ENCODE results near the gene RIN1. TPM values are rescaled to one million over a fixed set of nuclear protein-coding genes. Genes with fewer than 3 reads are reported as not detected.

RIN1 gene
- polyA plus RNA-seq, 3 donors = 6.1 to 15.4 (median 7.6) TPM

- Histone ChIP-seq H3K9ac (ENCODE audit: insufficient read depth, low read length, poor library complexity, severe bottlenecking) (no peak overlapping the region), H3K27me3 (ENCODE audit: control insufficient read depth in 2 of 2, insufficient read depth in 2 of 2, low read length in 2 of 2) (peaks cover 24 to 49% of the 10 kb centered on the region in 2 donors), H3K4me2 (replicated peaks; ENCODE audit: extremely low read depth, low read length, poor library complexity, severe bottlenecking) (no peak overlapping the region), H4K20me1 (ENCODE audit: insufficient read depth, low read length) (no peaks in the 10 kb centered on the region), H3K9me3 (replicated peaks in 1 of 2; ENCODE audit: control insufficient read depth in 1 of 2, insufficient read depth in 1 of 2, low read length in 2 of 2) (peaks cover 0 to 11% of the 10 kb centered on the region in 2 donors), H3K4me3 (replicated peaks in 1 of 3; ENCODE audit: low read depth in 2 of 3, low read length in 3 of 3) (no peak overlapping the region), H3K36me3 (replicated peaks in 1 of 2; ENCODE audit: control insufficient read depth in 1 of 2, insufficient read depth in 2 of 2, low read length in 2 of 2) (no peaks in the 10 kb centered on the region), H3K4me1 (ENCODE audit: control insufficient read depth in 1 of 2, insufficient read depth in 2 of 2, low read length in 2 of 2) (peaks cover 17 to 22% of the 10 kb centered on the region in 2 donors), H2AFZ (ENCODE audit: insufficient read depth, low read depth, low read length, poor library complexity, severe bottlenecking) (no peak overlapping the region), H3K79me2 (ENCODE audit: insufficient read depth, low read length) (no peaks in the 10 kb centered on the region), H3K27ac (ENCODE audit: low read depth in 1 of 2, low read length in 2 of 2) (no peak overlapping the region)
- Mint-ChIP-seq H3K36me3 (peaks cover 4 to 7% of the 10 kb centered on the region in 2 donors), H3K27me3 (ENCODE audit: low read depth in 3 of 3) (peaks cover 39 to 60% (median 42%) of the 10 kb centered on the region in 3 donors), H3K9me3 (peaks cover 0 to 7% (median 4%) of the 10 kb centered on the region in 7 donors), H3K4me1 (peaks cover 17% of the 10 kb centered on the region), H3K27ac (no peak overlapping the region), H3K4me3 (peak overlapping the region in 1 of 2 donors; percentile 2)
- WGBS (ENCODE audit: insufficient coverage) = 79% methylated on average over 27 of the region's 30 CpGs
- DNase-seq = no peak
- TF ChIP-seq CTCF (IDR thresholded peaks at IDR 0.05) = no peak
- intact Hi-C loops (cut with micrococcal nuclease) = no loop called here
Measured at GRCh38 chr11:66293777-66294625, 42.2 kb downstream of the RIN1 start.

GRCh38 chr11:66293352-66293751 lies 42.9 kb downstream of the RIN1 start:
- no peak overlapping the region for H3K9ac ChIP-seq (ENCODE audit: insufficient read depth, low read length, poor library complexity, severe bottlenecking)

More at GRCh38 chr11:66293352-66293751, 42.9 kb downstream of the RIN1 start:
- Histone ChIP-seq H4K20me1 (ENCODE audit: insufficient read depth, low read length) (no peaks in the 10 kb centered on the region), H3K4me2 (replicated peaks; ENCODE audit: extremely low read depth, low read length, poor library complexity, severe bottlenecking) (no peak overlapping the region), H3K4me3 (replicated peaks in 1 of 3; ENCODE audit: low read depth in 2 of 3, low read length in 3 of 3) (no peak overlapping the region), H3K36me3 (replicated peaks in 1 of 2; ENCODE audit: control insufficient read depth in 1 of 2, insufficient read depth in 2 of 2, low read length in 2 of 2) (no peaks in the 10 kb centered on the region), H3K4me1 (ENCODE audit: control insufficient read depth in 1 of 2, insufficient read depth in 2 of 2, low read length in 2 of 2) (peaks cover 20 to 26% of the 10 kb centered on the region in 2 donors), H3K79me2 (ENCODE audit: insufficient read depth, low read length) (no peaks in the 10 kb centered on the region), H3K9me3 (replicated peaks in 1 of 2; ENCODE audit: control insufficient read depth in 1 of 2, insufficient read depth in 1 of 2, low read length in 2 of 2) (peaks cover 0 to 11% of the 10 kb centered on the region in 2 donors), H3K27ac (ENCODE audit: low read depth in 1 of 2, low read length in 2 of 2) (no peak overlapping the region), H3K27me3 (ENCODE audit: control insufficient read depth in 2 of 2, insufficient read depth in 2 of 2, low read length in 2 of 2) (peaks cover 24 to 49% of the 10 kb centered on the region in 2 donors), H2AFZ (ENCODE audit: insufficient read depth, low read depth, low read length, poor library complexity, severe bottlenecking) (no peak overlapping the region)
- peaks cover 0 to 7% (median 4%) of the 10 kb centered on the region in 7 donors for H3K9me3 Mint-ChIP-seq
- H3K4me3 Mint-ChIP-seq = peak overlapping the region in 1 of 2 donors; percentile 2
- intact Hi-C loops (cut with micrococcal nuclease) = no loop called here
- TF ChIP-seq CTCF (IDR thresholded peaks at IDR 0.05) = no peak
- peaks cover 39 to 56% (median 42%) of the 10 kb centered on the region in 3 donors for H3K27me3 Mint-ChIP-seq (ENCODE audit: low read depth in 3 of 3)
- H3K27ac Mint-ChIP-seq = no peak overlapping the region
- no CpG with 5 or more reads among the region's 4 CpGs for WGBS (ENCODE audit: insufficient coverage)
- peaks cover 4 to 7% of the 10 kb centered on the region in 2 donors for H3K36me3 Mint-ChIP-seq
- peaks cover 19% of the 10 kb centered on the region for H3K4me1 Mint-ChIP-seq
- no peak for DNase-seq

Data from CD14-positive monocyte (primary cell).